GM18505 (cell line): Measurements from ENCODE around the gene TMEM132E.

Experiments used
- ATAC-seq: cut with Tn5 transposase; IDR thresholded peaks from one replicate; pipeline ENCODE4 v1.9.1; 2021; ENCODE audit not compliant: unreplicated experiment
- POLR2A ChIP-seq: IDR thresholded peaks from 4 replicates; pipeline ENCODE4 v1.6.1; 2011; ENCODE audit warnings: borderline replicate concordance; ENCODE audit not compliant: insufficient read depth, insufficient read length; ENCODE audit errors: extremely low read depth

The TMEM132E gene

DNA sequence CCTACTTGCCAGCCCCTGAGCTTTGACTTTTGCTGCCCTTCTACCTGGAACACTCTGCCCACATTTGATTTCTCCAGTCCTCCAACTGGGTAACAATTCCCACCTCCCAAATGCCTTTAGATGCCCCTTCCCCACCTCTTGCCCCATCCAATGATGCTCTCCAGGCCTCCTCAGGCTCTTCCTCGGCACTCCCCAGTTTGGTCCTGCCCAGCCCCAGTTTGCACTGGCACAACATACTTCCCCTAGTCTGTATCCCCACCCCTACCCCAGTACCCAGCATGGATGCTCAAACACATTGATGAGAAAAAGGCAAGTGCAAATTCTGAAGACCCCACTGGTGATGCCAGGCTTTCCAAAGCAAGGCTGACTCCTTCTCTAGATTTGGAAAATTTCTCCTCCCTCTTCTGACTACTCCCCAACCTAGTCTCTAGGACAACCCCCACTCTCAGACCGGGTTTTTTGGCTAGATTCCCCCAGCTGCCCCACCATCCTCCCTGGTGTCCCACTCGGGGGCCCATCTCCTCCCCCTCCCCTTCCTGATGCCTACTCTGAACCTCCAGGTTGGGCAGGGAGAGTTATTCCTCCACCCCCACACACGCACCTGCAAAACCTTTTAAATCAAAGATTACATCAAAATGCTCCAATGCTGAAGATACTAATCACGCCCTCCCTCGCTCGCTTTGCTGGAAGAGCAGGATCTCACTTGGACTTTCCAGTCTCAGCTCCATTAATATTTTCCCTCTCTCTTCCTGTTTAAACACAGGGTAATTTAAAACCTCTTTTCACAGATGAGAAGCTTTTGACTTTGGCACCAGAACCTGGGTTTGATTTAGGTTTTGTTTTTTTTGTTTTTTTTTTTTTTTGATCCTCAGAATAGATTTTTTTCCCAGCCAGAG, 94.9 kb downstream of the TMEM132E start:
- no peak for TF ChIP-seq POLR2A
- no peak for ATAC-seq

DNA sequence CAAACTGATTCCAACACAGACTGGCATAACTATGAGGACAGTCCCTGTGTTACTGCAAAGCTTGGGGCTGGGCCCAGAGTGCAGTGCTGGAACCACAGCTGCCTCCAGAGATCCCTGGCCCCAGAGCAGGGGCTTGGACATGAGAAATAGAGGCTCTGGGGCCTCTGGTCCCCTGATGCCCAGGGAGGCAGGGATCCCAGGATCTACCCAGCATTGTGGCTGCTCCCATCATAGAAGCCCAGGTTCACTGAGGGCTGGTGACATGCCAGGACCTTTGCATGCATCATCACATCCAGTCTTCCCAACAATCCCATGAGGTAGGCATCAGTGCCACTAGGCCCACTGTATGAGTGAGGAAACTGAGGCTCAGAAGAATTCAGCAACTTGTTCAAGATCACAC, 95.8 kb downstream of the TMEM132E start:
- ATAC-seq: no peak
- TF ChIP-seq POLR2A: no peak

DNA sequence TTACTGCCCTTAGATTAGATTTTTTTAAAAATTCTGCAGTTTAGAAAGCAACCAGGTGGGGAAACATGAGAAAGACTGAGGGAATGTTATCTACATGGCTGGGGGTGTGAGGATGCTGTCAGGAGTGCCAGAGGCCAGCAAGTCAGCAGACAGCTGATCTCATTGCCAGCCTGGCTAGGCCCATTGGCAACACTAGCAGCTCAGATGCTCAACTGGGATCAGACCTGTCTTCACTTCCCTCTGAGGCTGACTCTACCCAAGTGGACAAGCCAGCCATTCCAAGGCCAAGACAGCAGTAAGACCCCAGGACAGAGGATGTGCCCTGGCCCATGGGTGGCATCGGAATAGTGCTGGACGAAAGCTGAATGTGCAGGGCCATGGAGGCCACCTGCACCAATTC, 96.2 kb downstream of the TMEM132E start:
- no peak for TF ChIP-seq POLR2A
- ATAC-seq: no peak

DNA sequence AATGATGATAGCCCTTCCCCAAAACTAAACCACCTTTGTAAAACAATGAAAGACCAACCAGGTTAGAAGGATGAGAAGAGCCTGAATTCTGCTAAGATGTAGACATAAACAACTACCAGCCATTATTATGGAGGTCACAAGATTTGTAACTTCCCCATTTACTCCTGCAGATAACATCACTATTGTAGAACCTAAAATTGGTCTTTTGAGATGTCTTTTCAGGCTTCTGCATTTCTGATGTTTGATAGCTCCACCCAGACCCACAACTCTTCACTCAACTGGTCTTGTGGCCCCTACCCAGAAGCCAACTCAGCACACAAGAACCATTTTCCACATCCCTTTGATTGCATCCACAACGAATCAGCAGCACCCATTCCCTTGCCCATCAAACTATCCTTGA, 100.8 kb downstream of the TMEM132E start:
- no peak for ATAC-seq

DNA sequence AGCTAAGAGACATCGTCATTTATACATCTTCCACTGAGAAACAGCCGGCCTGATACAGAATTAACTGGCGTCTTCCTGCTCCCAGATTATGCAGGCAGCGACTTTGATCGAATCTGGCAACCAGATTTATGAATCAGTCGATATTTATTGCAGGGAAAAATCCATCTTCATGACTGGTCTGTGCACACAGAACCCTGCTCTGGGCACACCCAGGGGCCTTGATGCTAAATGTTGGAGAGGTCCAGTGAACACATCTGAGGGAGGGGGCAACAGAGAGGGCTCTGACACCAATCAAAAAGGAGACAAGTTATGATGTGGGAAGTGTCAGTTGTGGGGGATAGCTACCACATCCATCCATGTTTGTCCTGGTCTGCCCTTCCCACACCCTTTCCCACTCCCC, 102.9 kb downstream of the TMEM132E start:
- no peak for TF ChIP-seq POLR2A
- ATAC-seq: no peak

More for the DNA sequence above, 100.8 kb downstream of the TMEM132E start:
- TF ChIP-seq POLR2A: no peak

DNA sequence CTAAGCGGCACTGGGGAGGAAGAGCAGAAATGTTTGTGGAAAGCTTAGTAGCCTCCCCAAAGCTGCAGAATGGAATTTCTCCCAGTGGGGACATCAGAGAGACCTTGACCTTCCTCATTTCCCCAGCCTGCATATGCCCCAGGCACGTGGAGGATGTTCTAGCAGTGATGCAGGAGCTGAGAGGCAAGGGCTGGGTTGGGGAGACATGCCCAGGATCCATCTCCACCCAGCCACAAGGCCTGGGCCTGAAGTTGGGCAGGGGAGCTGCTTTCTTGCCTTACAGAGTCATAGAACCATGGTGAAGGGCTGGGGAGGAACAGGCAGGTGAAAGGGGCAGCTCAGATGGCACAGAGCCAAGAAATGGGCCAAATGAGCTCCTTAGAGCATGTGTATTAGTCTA, 104.0 kb downstream of the TMEM132E start:
- no peak for TF ChIP-seq POLR2A
- ATAC-seq: no peak
